IMR-90 (cell line): ENCODE measurements around the gene KRTAP4-12.

Experiments
- POLR2A ChIP-seq: IDR thresholded peaks from 2 replicates; pipeline ENCODE4 v1.6.1; 2012; ENCODE audit warnings: mild to moderate bottlenecking, low read depth, low read length
- TF ChIP-seq, protein P1 (sequence below): fragments of 150-350 bp; IDR thresholded peaks from 2 replicates; pipeline ENCODE4 v1.6.1; 2017; ENCODE audit warnings: mild to moderate bottlenecking, antibody characterized with exemption, low read length, low read depth

DNA sequence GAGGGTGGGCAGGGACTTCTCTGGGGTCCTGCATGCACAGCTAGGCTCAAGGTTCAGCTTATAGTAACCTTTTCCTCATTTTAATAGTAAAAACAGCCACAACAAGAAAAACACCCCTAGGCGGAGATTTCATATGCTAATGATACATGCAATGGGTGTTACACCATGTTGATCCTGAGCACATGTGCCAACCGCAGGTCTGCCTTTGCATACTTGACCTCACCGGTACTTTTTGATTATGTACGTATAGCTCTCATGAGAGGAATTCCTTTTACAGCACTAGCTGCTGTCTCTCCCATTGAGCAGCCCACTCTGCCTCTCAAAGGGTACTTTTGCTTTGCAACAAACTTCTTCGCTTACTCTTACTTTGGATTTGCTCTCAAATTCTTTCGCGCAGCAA, 27.9 kb downstream of the KRTAP4-12 start:
- TF ChIP-seq, protein P1, sequence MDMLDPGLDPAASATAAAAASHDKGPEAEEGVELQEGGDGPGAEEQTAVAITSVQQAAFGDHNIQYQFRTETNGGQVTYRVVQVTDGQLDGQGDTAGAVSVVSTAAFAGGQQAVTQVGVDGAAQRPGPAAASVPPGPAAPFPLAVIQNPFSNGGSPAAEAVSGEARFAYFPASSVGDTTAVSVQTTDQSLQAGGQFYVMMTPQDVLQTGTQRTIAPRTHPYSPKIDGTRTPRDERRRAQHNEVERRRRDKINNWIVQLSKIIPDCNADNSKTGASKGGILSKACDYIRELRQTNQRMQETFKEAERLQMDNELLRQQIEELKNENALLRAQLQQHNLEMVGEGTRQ: no peak
- no peak for TF ChIP-seq POLR2A
